Spleen (tissue), 13 donors: Measurements from ENCODE around the gene GZMA. TPM values are rescaled to one million over a fixed set of nuclear protein-coding genes. Genes with fewer than 3 reads are reported as not detected.
A peak's percentile ranks its signal among the peaks of the same experiment; 100 is the strongest.

ENCODE experiments used
- DNase-seq: peaks from one replicate; pipeline ENCODE4 v3.0.0-alpha.2; 2020
- H3K27ac ChIP-seq, 8 donors: fragments of 200-600 bp; sonication (generic) in 7 of 8; 1 replicate in 4 of 8; 2 replicates in 4 of 8; pipeline versions ENCODE4 v1.5.0 to v1.8.0; 2016 to 2021; ENCODE audit warnings: inconsistent platforms in 4 of 8, mild to moderate bottlenecking in 4 of 8, moderate library complexity in 1 of 8
- H3K27me3 ChIP-seq, 7 donors: fragments of 200-600 bp; sonication (generic) in 6 of 7; replicated peaks in 1 of 7; 1 replicate in 4 of 7; 2 replicates in 3 of 7; pipeline versions ENCODE4 v1.5.0 to v1.8.0; 2016 to 2021; ENCODE audit warnings: inconsistent platforms in 3 of 7, mild to moderate bottlenecking in 1 of 7
- H3K36me3 ChIP-seq, 6 donors: fragments of 200-600 bp; sonication (generic) in 5 of 6; 1 replicate in 4 of 6; 2 replicates in 2 of 6; pipeline versions ENCODE4 v1.5.0 to v1.8.0; 2016 to 2021; ENCODE audit warnings: inconsistent platforms in 2 of 6
- H3K4me1 ChIP-seq, 6 donors: fragments of 200-600 bp; sonication (generic) in 5 of 6; 1 replicate in 3 of 6; 2 replicates in 3 of 6; pipeline versions ENCODE4 v1.5.0 to v1.8.0; 2016 to 2021; ENCODE audit warnings: inconsistent platforms in 3 of 6
- H3K4me3 ChIP-seq, 8 donors: fragments of 200-600 bp; sonication (generic) in 7 of 8; 1 replicate in 4 of 8; 2 replicates in 4 of 8; pipeline versions ENCODE4 v1.5.0 to v1.8.0; 2016 to 2021; ENCODE audit warnings: inconsistent platforms in 4 of 8, mild to moderate bottlenecking in 4 of 8, moderate library complexity in 2 of 8
- H3K9me3 ChIP-seq, 8 donors: fragments of 200-600 bp; sonication (generic) in 7 of 8; 1 replicate in 4 of 8; 2 replicates in 4 of 8; pipeline versions ENCODE4 v1.5.0 to v1.8.0; 2016 to 2021; ENCODE audit warnings: inconsistent platforms in 4 of 8
- POLR2A ChIP-seq, 3 donors: fragments of 450-650 bp; IDR thresholded peaks; one replicate each; pipeline ENCODE4 v1.5.1; 2017; ENCODE audit warnings: antibody characterized with exemption in 3 of 3, mild to moderate bottlenecking in 1 of 3
- POLR2AphosphoS5 ChIP-seq, 3 donors: sonication (generic); formaldehyde crosslinking; IDR thresholded peaks; one replicate each; pipeline ENCODE4 v1.5.1; 2017; ENCODE audit warnings: antibody characterized with exemption in 3 of 3
- WGBS, 5 donors: extraction: QIAGEN DNeasy Blood & Tissue Kit in 3 of 5; methylation state at CpG; one replicate each; pipeline versions ENCODE4 v1.1.5 to v1.1.7; 2013 to 2018; 5-methylcytosine and 5-hydroxymethylcytosine counted together
- intact Hi-C: fragments of 100-400 bp; cut with DNase I; formaldehyde crosslinking; loops from one replicate; pipeline ENCODE4 v1.15.0; 2023; ENCODE audit warnings: low total_unique reads
- long read RNA-seq, 2 donors: transcript quantifications; one replicate each; lab custom pipeline, GENCODE V29; 2026
- polyA plus RNA-seq, 3 donors: library from polyadenylated mRNA; stranded (reverse); fragments of 200-250 nt; gene quantifications; one replicate each; pipeline ENCODE4 v1.2.1, GENCODE V29; 2013
- total RNA-seq, 7 donors: library from RNA; depleted of rRNA in 3 of 7; stranded (reverse); fragments of >200 nt in 3 of 7; fragmentation: NEBNext Ultra II Directional in 4 of 7; extraction: Animal tissue kit (Norgen Biotek cat#: 25700) in 4 of 7; gene quantifications; one replicate each; pipeline versions ENCODE4 v1.1.0 to v1.2.1, GENCODE V29; 2016 to 2021
- TF ChIP-seq, protein P1 (sequence below), 11 experiments: fragments of 200-600 bp in 7 of 11; fragments of 450-650 bp in 4 of 11; sonication (generic) in 4 of 11; IDR thresholded peaks in 8 of 11; conservative IDR thresholded peaks in 3 of 11; 1 replicate in 7 of 11; 2 replicates in 4 of 11; pipeline versions ENCODE4 v1.4.0 to v1.8.0; 2016 to 2021; ENCODE audit warnings: antibody characterized with exemption in 11 of 11, inconsistent platforms in 4 of 11, mild to moderate bottlenecking in 1 of 11
- donor health status: healthy with polysubstance abuse.
- donor health status: DM: no; HTN: no; CAD: no; lungs with moderate emphysema.
- donor health status: DM: no; HTN: no; CAD: no.
- donor health status: Bipolar disorder and iron deficiency.
- donor health status: healthy.
- donor health status: DM: no; HTN: no; CAD: no.
- donor health status: DM: yes; HTN: yes; CAD: no.

The GZMA gene
- total RNA-seq (10 to 100 TPM; 19.6 to 40.5 (median 24.6) TPM), polyA plus RNA-seq (10 to 100 TPM; 14.7 to 21.9 (median 15.6) TPM)
- long read RNA-seq, donor 1, transcript GZMA-201 (5 exons, 894 nt) = major isoform, 6 of 6 reads
- long read RNA-seq, donor 1, partial matches to known transcripts = 0 of 6 reads
- long read RNA-seq, donor 1, other reads (novel, unspliced or antisense) = 0 of 6 reads
- long read RNA-seq, donor 2, transcript GZMA-201 (5 exons, 894 nt) = major isoform, 5 of 5 reads
- long read RNA-seq, donor 2, partial matches to known transcripts = 0 of 5 reads
- long read RNA-seq, donor 2, other reads (novel, unspliced or antisense) = 0 of 5 reads

DNA sequence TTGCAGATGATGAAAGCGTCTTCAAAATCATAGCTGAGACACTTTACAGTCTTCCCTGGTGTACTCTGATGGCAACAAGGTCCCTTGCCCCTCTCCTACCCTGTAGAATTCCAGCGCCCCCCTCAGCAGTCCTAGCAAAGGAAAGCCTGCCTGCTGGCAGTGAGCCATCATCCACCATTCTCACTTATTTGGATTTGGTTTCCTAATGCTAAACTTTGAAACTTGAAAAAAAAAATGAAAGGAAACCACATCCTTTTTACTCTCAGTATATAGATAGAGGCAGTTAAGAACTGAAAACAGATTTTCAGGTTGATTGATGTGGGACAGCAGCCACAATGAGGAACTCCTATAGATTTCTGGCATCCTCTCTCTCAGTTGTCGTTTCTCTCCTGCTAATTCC lies at the start of gene GZMA:
GZMA (plus strand) TSS at position 299 of the 400 bp plus-strand sequence; CDS start at position 336, 37 bp downstream.
- H3K9me3 ChIP-seq = peaks cover 0 to 11% (median 0%) of the 10 kb centered on the region in 8 donors
- peak within 1 kb of the TSS in 5 of 8 donors; percentile 63 to 84 (median 75) for H3K27ac ChIP-seq
- H3K4me3 ChIP-seq = peak within 1 kb of the TSS in 7 of 8 donors; percentile 13 to 64 (median 30)
- H3K27me3 ChIP-seq = peaks cover 0 to 5% (median 0%) of the 10 kb centered on the region in 7 donors
- TF ChIP-seq POLR2A (IDR thresholded peaks at IDR 0.05) (no peak), POLR2AphosphoS5 (IDR thresholded peaks at IDR 0.05) (no peak)
- TF ChIP-seq, protein P1, sequence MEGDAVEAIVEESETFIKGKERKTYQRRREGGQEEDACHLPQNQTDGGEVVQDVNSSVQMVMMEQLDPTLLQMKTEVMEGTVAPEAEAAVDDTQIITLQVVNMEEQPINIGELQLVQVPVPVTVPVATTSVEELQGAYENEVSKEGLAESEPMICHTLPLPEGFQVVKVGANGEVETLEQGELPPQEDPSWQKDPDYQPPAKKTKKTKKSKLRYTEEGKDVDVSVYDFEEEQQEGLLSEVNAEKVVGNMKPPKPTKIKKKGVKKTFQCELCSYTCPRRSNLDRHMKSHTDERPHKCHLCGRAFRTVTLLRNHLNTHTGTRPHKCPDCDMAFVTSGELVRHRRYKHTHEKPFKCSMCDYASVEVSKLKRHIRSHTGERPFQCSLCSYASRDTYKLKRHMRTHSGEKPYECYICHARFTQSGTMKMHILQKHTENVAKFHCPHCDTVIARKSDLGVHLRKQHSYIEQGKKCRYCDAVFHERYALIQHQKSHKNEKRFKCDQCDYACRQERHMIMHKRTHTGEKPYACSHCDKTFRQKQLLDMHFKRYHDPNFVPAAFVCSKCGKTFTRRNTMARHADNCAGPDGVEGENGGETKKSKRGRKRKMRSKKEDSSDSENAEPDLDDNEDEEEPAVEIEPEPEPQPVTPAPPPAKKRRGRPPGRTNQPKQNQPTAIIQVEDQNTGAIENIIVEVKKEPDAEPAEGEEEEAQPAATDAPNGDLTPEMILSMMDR (IDR thresholded peaks at IDR 0.05 in 8 of 11, conservative IDR thresholded peaks at IDR 0.05 in 3 of 11) = no peak
- intact Hi-C loops = no loop called here
- H3K36me3 ChIP-seq = peaks cover 0 to 3% (median 0%) of the 10 kb centered on the region in 6 donors
- no peak for DNase-seq
- H3K4me1 ChIP-seq = peaks cover 0 to 28% (median 0%) of the 10 kb centered on the region in 6 donors
- WGBS, 5 donors = 21 to 31% (median 26%) methylated on average over 3 of the region's 3 CpGs

DNA sequence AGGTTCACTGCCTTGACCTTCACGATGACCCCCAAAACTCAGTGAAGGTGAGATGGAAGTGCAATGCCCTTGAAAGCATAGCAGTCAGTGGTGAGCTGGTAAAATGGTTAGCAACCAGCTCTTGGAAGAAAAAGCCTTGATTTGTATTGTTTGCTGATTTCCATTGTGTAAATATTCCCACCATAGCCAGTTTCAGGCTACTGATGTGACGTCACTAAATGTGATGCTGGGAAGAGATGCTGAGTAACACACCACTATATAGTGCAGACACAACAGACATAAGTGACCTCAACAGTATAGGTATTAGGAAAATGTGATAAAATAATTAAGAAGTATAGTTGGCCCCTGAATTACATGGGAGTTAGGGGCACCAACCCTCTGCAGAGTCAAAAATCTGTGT lies 47.3 kb upstream of the GZMA start:
- TF ChIP-seq POLR2AphosphoS5 (IDR thresholded peaks at IDR 0.05) (no peak), POLR2A (IDR thresholded peaks at IDR 0.05) (no peak)
- TF ChIP-seq, protein P1 (IDR thresholded peaks at IDR 0.05 in 8 of 11, conservative IDR thresholded peaks at IDR 0.05 in 3 of 11) = no peak
- WGBS, 5 donors = 84 to 90% (median 87%) methylated on average over 2 of the region's 2 CpGs
- no peaks in the 10 kb centered on the region for H3K36me3 ChIP-seq

DNA sequence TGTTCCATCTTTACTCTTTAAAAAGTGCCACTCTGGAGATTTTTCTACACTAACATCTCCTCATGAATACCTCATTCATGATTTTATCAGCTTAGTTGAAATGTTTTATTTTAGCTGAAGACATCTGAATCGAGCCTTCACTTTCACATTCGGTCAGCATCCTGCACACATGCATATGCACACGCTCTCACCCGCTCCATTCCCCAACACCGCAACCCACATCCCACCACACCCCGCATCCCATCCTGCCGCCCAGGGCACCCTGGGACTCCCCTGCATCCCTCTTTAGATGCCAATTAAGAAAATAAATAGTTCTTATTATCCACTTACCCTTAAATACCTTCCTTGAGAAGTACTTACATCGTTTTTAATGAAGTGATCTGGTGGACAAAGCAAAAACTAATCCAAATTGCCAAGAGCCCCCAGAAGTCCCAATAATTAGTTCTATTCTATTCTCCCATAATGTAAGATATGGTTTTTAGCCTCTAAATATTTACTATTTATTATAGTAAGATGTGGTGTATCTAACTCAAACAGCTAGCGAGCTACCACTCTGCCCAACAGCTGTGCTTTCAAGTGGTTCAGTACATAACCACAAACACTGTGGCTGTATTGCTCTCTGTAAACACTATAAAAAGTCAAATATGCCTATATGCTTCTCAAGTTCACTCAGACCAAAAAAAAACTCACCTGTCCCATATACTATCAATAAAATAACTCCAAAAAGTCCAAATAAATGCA lies 40.2 kb upstream of the GZMA start:
- DNase-seq = peak; percentile 80
- no peaks in the 10 kb centered on the region for H3K9me3 ChIP-seq

More for the DNA sequence above, 47.3 kb upstream of the GZMA start:
- H3K27ac ChIP-seq = no peak overlapping the region
- intact Hi-C loops = no loop called here
- DNase-seq = no peak
- peaks cover 3 to 25% (median 19%) of the 10 kb centered on the region in 8 donors for H3K9me3 ChIP-seq
- no peaks in the 10 kb centered on the region for H3K4me1 ChIP-seq
- no peaks in the 10 kb centered on the region for H3K27me3 ChIP-seq
- H3K4me3 ChIP-seq = no peak overlapping the region

DNA sequence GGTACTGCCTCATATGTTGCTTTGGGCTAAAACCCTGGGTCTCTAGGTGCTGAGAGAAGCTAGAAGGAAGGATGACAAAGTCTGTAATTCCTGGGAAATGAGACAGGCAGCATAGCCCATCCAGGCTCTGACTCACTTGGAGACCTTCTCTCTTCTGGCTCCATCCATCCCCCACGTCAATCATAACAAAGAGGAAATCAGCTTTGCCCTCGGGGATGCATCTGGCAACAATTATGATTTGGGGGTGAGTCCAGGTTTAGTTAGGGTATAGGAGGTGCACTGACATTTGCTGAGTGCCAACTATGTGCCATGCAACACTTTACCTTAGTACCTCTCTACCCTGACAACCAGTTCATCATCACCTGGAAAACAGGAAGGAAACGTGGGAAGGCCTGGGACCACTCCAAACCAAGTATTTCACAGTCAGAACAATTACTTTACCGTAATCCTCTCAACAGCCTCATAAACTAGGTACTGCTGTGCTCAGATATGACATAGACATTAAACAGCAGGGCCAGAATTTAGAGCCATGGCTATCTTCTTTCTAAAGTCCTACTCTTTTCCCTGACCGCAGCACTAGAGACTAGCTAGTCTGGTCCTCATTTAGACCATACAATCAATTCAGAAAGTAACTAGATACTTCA lies 39.1 kb upstream of the GZMA start:
- intact Hi-C loops = no loop called here
- H3K27ac ChIP-seq = peak overlapping the region in 1 of 8 donors; percentile 82
- TF ChIP-seq POLR2AphosphoS5 (IDR thresholded peaks at IDR 0.05) (no peak), POLR2A (IDR thresholded peaks at IDR 0.05) (no peak)
- TF ChIP-seq, protein P1 (IDR thresholded peaks at IDR 0.05 in 8 of 11, conservative IDR thresholded peaks at IDR 0.05 in 3 of 11) = no peak
- H3K9me3 ChIP-seq = no peaks in the 10 kb centered on the region
- H3K4me1 ChIP-seq = peaks cover 0 to 29% (median 0%) of the 10 kb centered on the region in 6 donors
- H3K27me3 ChIP-seq = no peaks in the 10 kb centered on the region
- no peaks in the 10 kb centered on the region for H3K36me3 ChIP-seq
- DNase-seq = no peak
- H3K4me3 ChIP-seq = no peak overlapping the region
- WGBS, 5 donors = 29 to 52% (median 41%) methylated on average over 5 of the region's 5 CpGs

More for the DNA sequence above, 40.2 kb upstream of the GZMA start:
- Histone ChIP-seq H3K4me3 (peak overlapping the region in 2 of 8 donors; percentile 20 to 56), H3K4me1 (peaks cover 0 to 29% (median 0%) of the 10 kb centered on the region in 6 donors), H3K27ac (peak overlapping the region in 7 of 8 donors; percentile 15 to 82 (median 57)), H3K36me3 (no peaks in the 10 kb centered on the region), H3K27me3 (no peaks in the 10 kb centered on the region)
- intact Hi-C loops = no loop called here
- TF ChIP-seq POLR2A (IDR thresholded peaks at IDR 0.05) (no peak), POLR2AphosphoS5 (IDR thresholded peaks at IDR 0.05) (peak; percentile 26 to 39 (median 38))
- WGBS, 5 donors = 59 to 80% (median 66%) methylated on average over 9 of the region's 9 CpGs
